Activated CD4-positive, CD25-positive, alpha-beta regulatory T cell treated with anti-CD3 and anti-CD28 coated beads, Interleukin-2, amount 50 U/mL, for 72 hours (primary cell): ENCODE measurements around the gene NSUN7.

Experiments used
- DNase-seq: peaks from one replicate; pipeline ENCODE4 v3.0.0; 2021

NSUN7 gene

DNA sequence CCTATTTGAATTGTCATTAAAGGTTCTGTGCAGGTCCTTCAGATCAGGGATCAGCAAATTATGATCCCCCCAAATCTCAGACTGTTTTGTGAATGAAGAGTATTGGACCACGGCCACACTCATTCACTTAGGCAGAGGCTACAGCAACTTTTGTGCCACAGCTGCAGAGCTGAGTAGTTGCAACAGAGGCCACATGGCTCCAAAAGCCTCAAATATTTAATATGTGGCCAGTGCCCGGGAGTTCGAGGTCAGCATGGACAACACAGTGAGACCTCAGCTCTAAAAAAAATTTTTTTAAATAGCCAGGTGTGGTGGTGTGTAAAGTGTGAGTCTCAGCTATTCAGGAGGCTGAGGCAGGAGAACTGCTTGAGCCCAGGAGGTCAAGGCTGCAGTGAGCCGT lies 100.7 kb downstream of the NSUN7 start:
- no peak for DNase-seq

DNA sequence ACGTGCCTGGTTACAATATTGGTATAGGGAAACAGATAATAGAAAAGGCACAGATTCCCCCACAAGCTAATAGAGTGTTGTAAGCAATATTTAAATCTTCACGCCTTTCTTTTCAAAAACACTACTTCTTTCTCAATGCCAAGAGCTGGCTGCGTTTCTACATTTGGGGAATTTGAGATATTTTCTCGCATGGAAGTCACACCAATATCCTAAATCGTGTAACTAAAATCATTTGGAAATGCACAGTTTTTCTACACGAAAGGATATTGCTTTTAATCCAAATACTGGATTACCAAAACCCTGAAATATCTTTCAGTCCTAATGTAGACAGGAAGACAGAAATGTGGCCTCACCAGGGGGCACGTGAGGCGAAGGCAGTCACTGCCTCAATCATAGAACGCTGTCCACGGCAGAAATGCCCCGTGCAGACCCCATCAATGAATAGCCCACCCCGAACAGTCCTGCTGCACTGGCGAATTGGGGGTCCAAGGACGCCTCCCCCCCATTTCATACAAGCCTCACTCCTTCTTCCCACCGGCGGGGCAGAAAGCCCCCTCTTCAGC lies 106.6 kb downstream of the NSUN7 start:
- DNase-seq = no peak

DNA sequence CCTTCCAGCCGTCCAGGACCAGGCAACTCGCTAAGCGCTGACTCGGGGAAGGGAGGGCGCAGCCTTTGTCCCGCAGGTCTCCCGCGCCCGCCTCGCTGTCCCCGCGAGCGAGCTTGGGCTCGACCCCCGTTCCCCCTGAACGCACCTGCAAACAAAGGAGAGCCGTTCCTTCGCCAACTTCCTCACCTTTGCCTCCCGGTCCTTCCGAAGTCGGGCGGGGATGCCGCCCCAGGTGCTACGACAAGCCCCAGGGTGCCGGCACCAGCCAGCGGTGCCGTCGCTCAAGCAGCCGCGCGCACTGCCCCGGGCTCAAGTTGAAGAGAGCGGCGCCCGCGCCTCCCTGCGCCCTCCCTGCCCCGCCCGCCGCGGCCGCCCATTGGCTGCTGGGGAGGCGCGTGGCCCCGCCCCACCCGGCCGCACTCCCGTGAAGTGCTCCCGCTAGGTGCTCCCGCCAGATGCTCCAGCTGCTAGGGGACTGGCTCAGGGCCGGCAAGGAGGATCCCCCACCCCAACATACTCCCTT lies 107.1 kb downstream of the NSUN7 start:
- peak; percentile 59 for DNase-seq

DNA sequence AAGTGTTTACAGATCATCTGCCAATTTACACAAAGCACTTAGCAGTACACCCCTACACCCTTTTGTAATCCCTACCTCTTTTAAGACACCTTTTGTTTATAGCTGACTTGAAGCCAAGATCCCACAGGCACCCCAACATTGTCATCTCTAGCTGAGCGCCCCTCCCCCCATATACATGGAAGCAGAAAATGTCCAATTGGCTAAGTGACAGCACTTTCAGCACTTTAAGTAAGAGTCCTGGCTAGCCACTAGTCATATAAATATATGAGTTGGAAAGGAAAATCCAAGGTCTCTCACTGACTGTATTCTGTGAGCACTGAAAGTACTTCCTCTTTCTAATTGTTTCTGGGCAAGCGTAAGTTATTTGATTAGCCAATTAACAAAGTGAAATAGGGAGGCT lies 108.2 kb downstream of the NSUN7 start:
- no peak for DNase-seq

DNA sequence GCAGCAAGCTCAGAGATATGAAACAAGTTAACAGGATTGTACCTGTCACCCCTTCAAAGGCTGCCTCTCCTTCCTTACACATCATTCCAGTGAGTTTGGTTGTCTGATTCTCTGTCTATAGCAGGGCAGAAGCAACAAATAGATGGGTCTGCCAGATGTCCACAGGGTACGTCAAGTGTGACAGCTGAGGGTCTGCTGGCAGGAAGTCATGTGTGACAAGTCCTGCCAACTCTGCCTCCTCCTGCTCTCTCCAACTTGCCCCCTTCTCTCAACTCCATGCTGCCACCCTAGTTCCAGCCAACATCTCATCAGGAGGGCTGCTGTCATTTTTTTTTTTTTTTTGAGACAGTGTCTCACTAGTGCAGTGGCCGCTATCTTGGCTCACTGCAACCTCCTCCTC lies 109.2 kb downstream of the NSUN7 start:
- DNase-seq = no peak
